Upper lobe of left lung (tissue), 4 donors: Measurements from ENCODE around the gene KRT3.

Experiments used
- EP300 ChIP-seq, 4 donors: sonication (generic); formaldehyde crosslinking; IDR thresholded peaks; one replicate each; pipeline ENCODE4 v1.5.1; 2017; ENCODE audit warnings: antibody characterized with exemption in 4 of 4, control low read depth in 2 of 4
- POLR2A ChIP-seq, 4 donors: fragments of 450-650 bp; IDR thresholded peaks; one replicate each; pipeline ENCODE4 v1.5.1; 2016 to 2017; ENCODE audit warnings: antibody characterized with exemption in 4 of 4, mild to moderate bottlenecking in 2 of 4
- POLR2AphosphoS5 ChIP-seq, 2 donors: sonication (generic); formaldehyde crosslinking; IDR thresholded peaks; one replicate each; pipeline ENCODE4 v1.5.1; 2017; ENCODE audit warnings: antibody characterized with exemption in 2 of 2
- TF ChIP-seq, protein P1 (sequence below), 6 experiments: fragments of 450-650 bp in 4 of 6; fragments of 200-600 bp in 2 of 6; sonication (generic) in 2 of 6; IDR thresholded peaks; one replicate each; pipeline ENCODE4 v1.5.1; 2016 to 2019; ENCODE audit warnings: antibody characterized with exemption in 6 of 6

DNA sequence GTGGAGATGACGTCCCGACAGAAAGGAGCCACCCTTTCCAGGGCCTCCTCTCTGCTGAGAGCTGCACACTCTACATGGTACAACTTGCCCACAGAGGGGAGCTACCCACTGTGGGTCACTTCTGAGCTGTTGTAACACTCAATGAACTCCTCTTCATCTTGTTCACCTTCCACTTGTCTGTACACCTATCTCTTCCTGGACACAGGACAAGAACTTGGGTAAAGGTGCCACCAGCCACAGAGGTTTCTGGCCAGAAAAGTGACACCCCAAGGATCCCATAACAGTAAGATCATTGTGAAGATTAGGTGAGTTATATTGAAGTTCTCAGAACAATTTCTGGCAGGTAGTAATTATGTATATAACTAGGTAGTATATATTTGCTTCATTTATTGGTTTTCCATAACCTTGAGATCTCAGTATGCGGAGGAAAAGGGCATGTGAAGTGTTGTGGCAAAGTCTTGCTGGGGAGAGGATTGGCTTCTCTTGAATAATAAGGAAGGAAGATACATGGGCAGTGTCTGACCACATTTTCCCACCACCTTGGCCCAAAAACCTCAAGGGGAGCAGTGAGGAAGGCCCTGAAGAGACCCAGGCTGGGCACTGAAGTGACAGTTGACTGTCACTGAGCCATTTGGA, 53.0 kb downstream of the KRT3 start:
- TF ChIP-seq, protein P1, sequence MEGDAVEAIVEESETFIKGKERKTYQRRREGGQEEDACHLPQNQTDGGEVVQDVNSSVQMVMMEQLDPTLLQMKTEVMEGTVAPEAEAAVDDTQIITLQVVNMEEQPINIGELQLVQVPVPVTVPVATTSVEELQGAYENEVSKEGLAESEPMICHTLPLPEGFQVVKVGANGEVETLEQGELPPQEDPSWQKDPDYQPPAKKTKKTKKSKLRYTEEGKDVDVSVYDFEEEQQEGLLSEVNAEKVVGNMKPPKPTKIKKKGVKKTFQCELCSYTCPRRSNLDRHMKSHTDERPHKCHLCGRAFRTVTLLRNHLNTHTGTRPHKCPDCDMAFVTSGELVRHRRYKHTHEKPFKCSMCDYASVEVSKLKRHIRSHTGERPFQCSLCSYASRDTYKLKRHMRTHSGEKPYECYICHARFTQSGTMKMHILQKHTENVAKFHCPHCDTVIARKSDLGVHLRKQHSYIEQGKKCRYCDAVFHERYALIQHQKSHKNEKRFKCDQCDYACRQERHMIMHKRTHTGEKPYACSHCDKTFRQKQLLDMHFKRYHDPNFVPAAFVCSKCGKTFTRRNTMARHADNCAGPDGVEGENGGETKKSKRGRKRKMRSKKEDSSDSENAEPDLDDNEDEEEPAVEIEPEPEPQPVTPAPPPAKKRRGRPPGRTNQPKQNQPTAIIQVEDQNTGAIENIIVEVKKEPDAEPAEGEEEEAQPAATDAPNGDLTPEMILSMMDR (IDR thresholded peaks at IDR 0.05), result no peak
- no peak for TF ChIP-seq POLR2AphosphoS5 (IDR thresholded peaks at IDR 0.05)
- no peak for TF ChIP-seq POLR2A (IDR thresholded peaks at IDR 0.05)
- TF ChIP-seq EP300 (IDR thresholded peaks at IDR 0.05), result no peak
